HEK293T (cell line): ENCODE measurements around the gene TCF15.

Experiments
- PKNOX1 ChIP-seq: fragments of 450-650 bp; IDR thresholded peaks from 2 replicates; pipeline ENCODE4 v1.6.1; 2016
- SP1 ChIP-seq: fragments of 450-650 bp; IDR thresholded peaks from 2 replicates; pipeline ENCODE4 v1.6.1; 2017

- TF ChIP-seq PKNOX1 (no peak), SP1 (no peak)
Observed at GRCh38 chr20:588932-589672, 21.0 kb downstream of the TCF15 start.
